Liver (tissue), 9 donors: ENCODE measurements around the gene FN1. TPM values are rescaled to one million over a fixed set of nuclear protein-coding genes. Genes with fewer than 3 reads are reported as not detected.

Experiments
- DNase-seq: peaks from one replicate; pipeline ENCODE4 v3.0.0-alpha.2; 2017; ENCODE audit warnings: low spot score
- H3K27ac ChIP-seq, 2 donors: one replicate each; pipeline ENCODE4 v1.7.0; 2013; ENCODE audit warnings: inconsistent platforms in 2 of 2, low read length in 2 of 2, control low read depth in 1 of 2, low read depth in 1 of 2, mild to moderate bottlenecking in 1 of 2
- H3K27me3 ChIP-seq, 4 donors: one replicate each; pipeline versions ENCODE4 v1.6.1 to v1.7.0; 2013; ENCODE audit warnings: low read length in 3 of 4, inconsistent platforms in 1 of 4, mild to moderate bottlenecking in 1 of 4, moderate library complexity in 1 of 4; ENCODE audit not compliant: control insufficient read depth in 4 of 4, insufficient read depth in 4 of 4
- H3K36me3 ChIP-seq, 4 donors: one replicate each; pipeline versions ENCODE4 v1.6.1 to v1.7.0; 2013; ENCODE audit warnings: low read length in 3 of 4, mild to moderate bottlenecking in 3 of 4, low read depth in 1 of 4, moderate library complexity in 1 of 4; ENCODE audit not compliant: control insufficient read depth in 4 of 4, insufficient read depth in 3 of 4
- H3K4me1 ChIP-seq, 4 donors: one replicate each; pipeline versions ENCODE4 v1.6.1 to v1.7.0; 2013; ENCODE audit warnings: low read length in 3 of 4, mild to moderate bottlenecking in 3 of 4, moderate library complexity in 1 of 4; ENCODE audit not compliant: control insufficient read depth in 4 of 4, insufficient read depth in 4 of 4
- H3K4me3 ChIP-seq, 3 donors: one replicate each; pipeline versions ENCODE4 v1.6.1 to v1.7.0; 2013; ENCODE audit warnings: low read length in 3 of 3, control low read depth in 1 of 3, low read depth in 1 of 3, mild to moderate bottlenecking in 1 of 3
- H3K9ac ChIP-seq, 2 donors: one replicate each; pipeline ENCODE4 v1.7.0; 2013; ENCODE audit warnings: low read length in 2 of 2, mild to moderate bottlenecking in 2 of 2, moderate library complexity in 2 of 2, control low read depth in 1 of 2, low read depth in 1 of 2
- H3K9me3 ChIP-seq, 4 donors: one replicate each; pipeline versions ENCODE4 v1.6.1 to v1.7.0; 2013; ENCODE audit warnings: low read length in 3 of 4; ENCODE audit not compliant: control insufficient read depth in 4 of 4
- CTCF ChIP-seq: fragments of 150-350 bp; IDR thresholded peaks from 2 replicates; pipeline ENCODE4 v1.5.1; 2017; ENCODE audit warnings: improper control_type of control experiment, low read depth, low read length; ENCODE audit not compliant: missing input control
- FOXA1 ChIP-seq: IDR thresholded peaks from 2 replicates; pipeline ENCODE4 v1.6.1; 2016; ENCODE audit warnings: antibody characterized with exemption
- FOXA2 ChIP-seq: IDR thresholded peaks from 2 replicates; pipeline ENCODE4 v1.6.1; 2016; ENCODE audit warnings: antibody characterized with exemption
- GABPA ChIP-seq, 2 donors: IDR thresholded peaks in 1 of 2; conservative IDR thresholded peaks in 1 of 2; 2 replicates each; pipeline ENCODE4 v1.6.1; 2016; ENCODE audit warnings: antibody characterized with exemption in 2 of 2, mild to moderate bottlenecking in 1 of 2, moderate library complexity in 1 of 2
- HNF4G ChIP-seq: IDR thresholded peaks from 2 replicates; pipeline ENCODE4 v1.6.1; 2016; ENCODE audit warnings: antibody characterized with exemption
- MAX ChIP-seq: IDR thresholded peaks from 2 replicates; pipeline ENCODE4 v1.6.1; 2016; ENCODE audit warnings: antibody characterized with exemption
- NR2F2 ChIP-seq: IDR thresholded peaks from 2 replicates; pipeline ENCODE4 v1.6.1; 2016; ENCODE audit warnings: antibody characterized with exemption
- TAF1 ChIP-seq: conservative IDR thresholded peaks from 2 replicates; pipeline ENCODE4 v1.6.1; 2016; ENCODE audit warnings: antibody characterized with exemption, mild to moderate bottlenecking
- YY1 ChIP-seq: IDR thresholded peaks from 2 replicates; pipeline ENCODE4 v1.6.1; 2016; ENCODE audit warnings: antibody characterized with exemption, mild to moderate bottlenecking
- WGBS: extraction: QIAGEN DNeasy Blood & Tissue Kit; methylation state at CpG from one replicate; pipeline ENCODE4 v1.1.7; 2013; 5-methylcytosine and 5-hydroxymethylcytosine counted together
- polyA plus RNA-seq, 2 donors: library from polyadenylated mRNA; stranded (reverse) in 1 of 2; unstranded in 1 of 2; fragments of 200-250 nt in 1 of 2; fragments of >200 nt in 1 of 2; fragmentation: Nextera tagmentation in 1 of 2; extraction: Ambion mirVana in 1 of 2; gene quantifications; one replicate each; pipeline versions ENCODE4 v1.2.1 to v1.2.3, GENCODE V29; 2013 to 2015
- total RNA-seq, 2 donors: library from RNA; depleted of rRNA; stranded (reverse); fragments of >200 nt; gene quantifications; one replicate each; pipeline ENCODE4 v1.2.3, GENCODE V29; 2014
- donor health status: healthy.
- donor health status: healthy.
- donor health status: healthy.
- donor health status: healthy.
- donor health status: healthy.

Gene FN1
- total and polyA plus RNA-seq, 4 donors = 545 to 1,402 (median 837) TPM

- H3K27me3 ChIP-seq = no peaks in the 10 kb centered on the region
- H3K9ac ChIP-seq = no peak overlapping the region
- WGBS = 80% methylated on average over 2 of the region's 2 CpGs
- peak overlapping the region in 1 of 2 donors; percentile 79 for H3K27ac ChIP-seq
- no peaks in the 10 kb centered on the region for H3K9me3 ChIP-seq
- no peak for DNase-seq
- H3K36me3 ChIP-seq = peaks cover 0 to 9% (median 6%) of the 10 kb centered on the region in 4 donors
- no peak for TF ChIP-seq NR2F2
- no peak for TF ChIP-seq MAX
- no peak for TF ChIP-seq HNF4G
- H3K4me3 ChIP-seq = no peak overlapping the region
- peaks cover 8 to 27% (median 11%) of the 10 kb centered on the region in 4 donors for H3K4me1 ChIP-seq
Measured at GRCh38 chr2:215437614-215438013, 1.7 kb upstream of the FN1 start.

GRCh38 chr2:215436705-215437565 is 1.1 kb upstream of the FN1 start:
- peak overlapping the region; percentile 72 to 92 (median 91) for H3K4me3 ChIP-seq
- peak overlapping the region; percentile 79 to 92 for H3K27ac ChIP-seq
- peaks cover 0 to 16% (median 10%) of the 10 kb centered on the region in 4 donors for H3K36me3 ChIP-seq
- H3K9me3 ChIP-seq = no peaks in the 10 kb centered on the region
- H3K9ac ChIP-seq = peak overlapping the region; percentile 33 to 91
- TF ChIP-seq YY1 = no peak
- TF ChIP-seq FOXA1 = no peak
- TF ChIP-seq FOXA2 = no peak
- TF ChIP-seq MAX = no peak
- TF ChIP-seq TAF1 = peak; percentile 14
- TF ChIP-seq CTCF = no peak
- no peak for TF ChIP-seq GABPA (IDR thresholded peaks at IDR 0.05 in 1 of 2, conservative IDR thresholded peaks at IDR 0.05 in 1 of 2)
- H3K4me1 ChIP-seq = peaks cover 8 to 34% (median 12%) of the 10 kb centered on the region in 4 donors
- WGBS = 11% methylated on average over 22 of the region's 22 CpGs
- no peak for DNase-seq
- no peaks in the 10 kb centered on the region for H3K27me3 ChIP-seq

GRCh38 chr2:215435280-215435869 is 493 bp downstream of the FN1 start:
- peak overlapping the region; percentile 90 to 97 (median 92) for H3K4me3 ChIP-seq
- DNase-seq = no peak
- H3K27ac ChIP-seq = peak overlapping the region; percentile 89 to 94
- peaks cover 0 to 31% (median 20%) of the 10 kb centered on the region in 4 donors for H3K36me3 ChIP-seq
- no peak for TF ChIP-seq FOXA2
- peak; percentile 4 for TF ChIP-seq TAF1
- peaks cover 4 to 38% (median 15%) of the 10 kb centered on the region in 4 donors for H3K4me1 ChIP-seq
- no peaks in the 10 kb centered on the region for H3K9me3 ChIP-seq
- H3K9ac ChIP-seq = peak overlapping the region; percentile 91 to 95
- WGBS = 1% methylated on average over 31 of the region's 31 CpGs
- no peaks in the 10 kb centered on the region for H3K27me3 ChIP-seq
